ENCODE data around the gene NUP210L.

The NUP210L gene

GRCh38 chr1:153944005-153944826 is 210.7 kb downstream of the NUP210L start:
- no peak for DNase-seq (ENCODE audit: low read depth)

DNA sequence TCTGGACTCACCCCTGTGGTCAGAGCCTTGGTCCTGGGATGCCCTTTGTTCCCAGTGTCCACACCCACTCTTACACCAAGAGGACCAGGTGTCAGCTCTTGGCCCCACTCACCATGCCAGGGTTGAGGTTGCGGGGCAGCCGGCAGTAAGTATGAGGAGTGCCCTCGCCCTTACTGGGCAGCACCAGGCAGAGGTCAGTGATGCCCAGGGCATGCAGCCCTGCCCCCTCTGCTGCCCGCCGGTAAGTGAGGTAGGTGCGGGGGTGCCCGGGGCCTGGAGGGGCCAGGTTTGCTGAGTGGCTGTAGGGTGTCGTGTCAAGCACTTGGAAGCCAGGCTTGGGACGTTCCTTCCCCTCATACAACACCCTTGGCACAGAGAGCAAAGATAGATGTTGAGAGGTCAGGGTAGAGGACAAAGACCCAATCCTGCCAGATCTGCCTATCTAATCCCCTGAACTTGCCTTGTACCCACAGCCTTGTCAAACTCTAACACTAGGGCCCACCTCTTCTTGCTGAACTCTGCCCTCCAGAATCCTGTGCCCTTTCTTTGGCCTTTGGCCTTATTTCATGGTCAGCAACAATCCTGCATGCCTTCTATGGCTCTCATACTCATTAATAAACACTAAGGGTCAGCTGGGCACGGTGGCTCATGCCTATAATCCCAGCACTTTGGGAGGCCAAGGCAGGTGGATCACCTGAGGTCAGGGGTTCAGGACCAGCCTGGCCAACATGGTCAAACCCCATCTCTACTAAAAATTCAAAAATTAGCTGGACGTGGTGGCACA is 211.9 kb downstream of the NUP210L start:
- no peak for DNase-seq (ENCODE audit: low read depth)

All from non-pigmented ciliary epithelial cell (primary cell).